Neutrophil (primary cell): Measurements from ENCODE around the gene BSG.

Experiments used
- H3K27ac ChIP-seq: fragments of 200-600 bp; sonication (generic); 2 replicates; pipeline ENCODE4 v1.5.1; 2016; ENCODE audit warnings: mild to moderate bottlenecking, moderate library complexity
- H3K27me3 ChIP-seq: fragments of 200-600 bp; sonication (generic); 2 replicates; pipeline ENCODE4 v1.6.0; 2016; ENCODE audit warnings: mild to moderate bottlenecking
- H3K36me3 ChIP-seq: fragments of 200-600 bp; sonication (generic); 2 replicates; pipeline ENCODE4 v1.5.1; 2017
- H3K4me1 ChIP-seq, 2 experiments: fragments of 200-600 bp in 1 of 2; sonication (generic) in 1 of 2; 1 replicate in 1 of 2; 2 replicates in 1 of 2; pipeline versions ENCODE4 v1.5.1 to v1.6.1; 2013 to 2016; ENCODE audit warnings: low read depth in 1 of 2, low read length in 1 of 2, mild to moderate bottlenecking in 1 of 2, moderate library complexity in 1 of 2; ENCODE audit not compliant: control insufficient read depth in 1 of 2, insufficient read depth in 1 of 2
- H3K4me3 ChIP-seq, 2 experiments: fragments of 200-600 bp in 1 of 2; sonication (generic) in 1 of 2; 1 replicate in 1 of 2; 2 replicates in 1 of 2; pipeline ENCODE4 v1.5.1; 2013 to 2016; ENCODE audit warnings: low read depth in 1 of 2, low read length in 1 of 2, mild to moderate bottlenecking in 1 of 2, moderate library complexity in 1 of 2
- H3K9me3 ChIP-seq: fragments of 200-600 bp; sonication (generic); 2 replicates; pipeline ENCODE4 v1.5.1; 2016
- CTCF ChIP-seq: fragments of 200-600 bp; sonication (generic); IDR thresholded peaks from 2 replicates; pipeline ENCODE4 v1.5.1; 2016; ENCODE audit warnings: antibody characterized with exemption

The BSG gene

GRCh38 chr19:579842-580155, 7.4 kb downstream of the BSG start:
- TF ChIP-seq CTCF: no peak

GRCh38 chr19:580274-580835, 8.0 kb downstream of the BSG start:
- H3K27ac ChIP-seq: no peak overlapping the region
- H3K9me3 ChIP-seq: no peaks in the 10 kb centered on the region
- peaks cover 7% of the 10 kb centered on the region for H3K27me3 ChIP-seq
- H3K4me1 ChIP-seq: peaks cover 0 to 4% of the 10 kb centered on the region in 2 experiments
- H3K4me3 ChIP-seq: no peak overlapping the region
- peaks cover 67% of the 10 kb centered on the region for H3K36me3 ChIP-seq
- TF ChIP-seq CTCF: no peak

More at GRCh38 chr19:579842-580155, 7.4 kb downstream of the BSG start:
- H3K9me3 ChIP-seq: no peaks in the 10 kb centered on the region
- no peak overlapping the region for H3K27ac ChIP-seq
- H3K36me3 ChIP-seq: peaks cover 67% of the 10 kb centered on the region
- H3K27me3 ChIP-seq: peaks cover 4% of the 10 kb centered on the region
- H3K4me1 ChIP-seq: peaks cover 3 to 10% of the 10 kb centered on the region in 2 experiments
- no peak overlapping the region for H3K4me3 ChIP-seq

DNA sequence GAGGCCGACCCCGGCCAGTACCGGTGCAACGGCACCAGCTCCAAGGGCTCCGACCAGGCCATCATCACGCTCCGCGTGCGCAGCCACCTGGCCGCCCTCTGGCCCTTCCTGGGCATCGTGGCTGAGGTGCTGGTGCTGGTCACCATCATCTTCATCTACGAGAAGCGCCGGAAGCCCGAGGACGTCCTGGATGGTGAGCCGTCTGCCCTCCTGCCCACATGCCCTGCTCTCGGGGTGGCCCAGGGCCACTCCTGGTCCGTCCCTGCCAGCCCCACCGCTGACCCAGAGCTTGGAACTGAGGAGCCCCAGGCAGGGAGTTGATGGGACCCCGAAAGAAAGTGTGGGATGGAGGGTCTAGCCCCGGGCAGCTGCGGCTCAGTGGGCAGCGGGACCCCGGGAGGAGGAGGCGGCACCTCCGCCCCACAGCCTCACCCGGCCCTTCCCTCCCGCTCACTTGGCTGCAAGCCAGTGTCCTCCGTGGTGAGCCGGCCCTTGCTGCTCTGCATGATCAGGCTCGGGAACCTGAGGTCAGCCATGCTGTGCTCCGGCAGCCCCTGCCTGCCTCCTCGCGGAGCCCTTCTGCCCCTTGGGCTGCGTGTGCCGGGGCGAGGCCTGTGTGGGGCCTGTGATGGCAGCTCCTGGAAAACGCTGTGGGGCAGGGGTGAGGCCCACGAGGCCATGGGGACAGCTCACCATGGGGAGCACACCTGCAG, 9.2 kb downstream of the BSG start:
- H3K36me3 ChIP-seq: peaks cover 63% of the 10 kb centered on the region
- no peaks in the 10 kb centered on the region for H3K4me1 ChIP-seq

DNA sequence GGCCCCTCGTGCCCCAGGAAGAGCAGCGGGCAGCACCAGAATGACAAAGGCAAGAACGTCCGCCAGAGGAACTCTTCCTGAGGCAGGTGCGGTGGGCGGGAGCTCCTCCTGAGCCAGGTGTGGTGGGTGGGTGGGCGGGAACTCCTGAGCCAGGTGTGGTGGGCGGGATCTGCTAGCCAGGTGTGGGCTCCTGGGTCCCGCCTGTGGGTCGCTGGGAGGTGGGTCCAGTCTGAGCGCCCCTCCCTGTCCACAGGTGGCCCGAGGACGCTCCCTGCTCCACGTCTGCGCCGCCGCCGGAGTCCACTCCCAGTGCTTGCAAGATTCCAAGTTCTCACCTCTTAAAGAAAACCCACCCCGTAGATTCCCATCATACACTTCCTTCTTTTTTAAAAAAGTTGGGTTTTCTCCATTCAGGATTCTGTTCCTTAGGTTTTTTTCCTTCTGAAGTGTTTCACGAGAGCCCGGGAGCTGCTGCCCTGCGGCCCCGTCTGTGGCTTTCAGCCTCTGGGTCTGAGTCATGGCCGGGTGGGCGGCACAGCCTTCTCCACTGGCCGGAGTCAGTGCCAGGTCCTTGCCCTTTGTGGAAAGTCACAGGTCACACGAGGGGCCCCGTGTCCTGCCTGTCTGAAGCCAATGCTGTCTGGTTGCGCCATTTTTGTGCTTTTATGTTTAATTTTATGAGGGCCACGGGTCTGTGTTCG, 10.3 kb downstream of the BSG start:
- no peaks in the 10 kb centered on the region for H3K4me1 ChIP-seq
- no peaks in the 10 kb centered on the region for H3K9me3 ChIP-seq
- H3K4me3 ChIP-seq: no peak overlapping the region
- H3K27ac ChIP-seq: no peak overlapping the region
- H3K27me3 ChIP-seq: peaks cover 30% of the 10 kb centered on the region
- no peak for TF ChIP-seq CTCF
- H3K36me3 ChIP-seq: peaks cover 61% of the 10 kb centered on the region

More for the DNA sequence above, 9.2 kb downstream of the BSG start:
- no peak overlapping the region for H3K4me3 ChIP-seq
- no peaks in the 10 kb centered on the region for H3K9me3 ChIP-seq
- H3K27ac ChIP-seq: no peak overlapping the region
- H3K27me3 ChIP-seq: peaks cover 19% of the 10 kb centered on the region
- TF ChIP-seq CTCF: no peak

DNA sequence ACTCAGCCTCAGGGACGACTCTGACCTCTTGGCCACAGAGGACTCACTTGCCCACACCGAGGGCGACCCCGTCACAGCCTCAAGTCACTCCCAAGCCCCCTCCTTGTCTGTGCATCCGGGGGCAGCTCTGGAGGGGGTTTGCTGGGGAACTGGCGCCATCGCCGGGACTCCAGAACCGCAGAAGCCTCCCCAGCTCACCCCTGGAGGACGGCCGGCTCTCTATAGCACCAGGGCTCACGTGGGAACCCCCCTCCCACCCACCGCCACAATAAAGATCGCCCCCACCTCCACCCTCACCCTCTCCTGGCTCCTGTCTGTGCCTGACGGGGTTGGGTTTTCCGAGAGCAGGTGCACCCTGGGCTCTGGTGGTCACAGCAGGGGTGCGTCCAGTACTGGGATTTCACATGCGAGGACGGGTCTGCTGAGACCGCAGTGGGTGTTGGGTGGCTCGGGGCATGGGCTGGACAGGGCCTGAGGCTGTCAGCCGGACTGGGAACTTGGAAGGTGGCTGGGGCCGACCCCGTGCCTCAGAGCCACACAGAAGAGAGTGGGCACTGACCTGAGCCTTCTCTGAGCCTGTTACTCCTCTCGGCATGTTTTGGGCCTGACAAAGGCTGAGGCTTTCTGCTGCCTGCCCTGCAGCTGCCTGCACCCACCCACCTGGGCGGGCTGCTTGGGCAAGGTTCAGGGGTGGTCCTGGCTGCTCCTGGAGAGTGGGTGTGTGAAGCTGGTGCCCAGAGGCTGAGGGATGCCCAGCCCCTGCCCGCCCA, 11.0 kb downstream of the BSG start:
- Histone ChIP-seq H3K36me3 (peaks cover 53% of the 10 kb centered on the region), H3K9me3 (no peaks in the 10 kb centered on the region), H3K4me1 (no peaks in the 10 kb centered on the region), H3K27ac (no peak overlapping the region), H3K27me3 (peaks cover 37% of the 10 kb centered on the region), H3K4me3 (no peak overlapping the region)
- no peak for TF ChIP-seq CTCF
